Activated CD8-positive, alpha-beta T cell treated with anti-CD3 and anti-CD28 coated beads, Interleukin-2, amount 10 ng/mL, durations not matched to agents 7 days and 5 days (primary cell): ENCODE measurements around the gene MSH3. TPM values are rescaled to one million over a fixed set of nuclear protein-coding genes. Genes with fewer than 3 reads are reported as not detected.
"Not testable (repeated sequence)": the region's sequence is repeated elsewhere in the genome, so short reads cannot be mapped to it uniquely, and the experiment has no call there.

ENCODE experiments used
- ATAC-seq: fragments of 150-1000 bp; cut with Tn5 transposase; one replicate; pipeline ENCODE4 v1.10.0; 2021; ENCODE audit warnings: moderate library complexity
- CTCF ChIA-PET: fragments of 350-600 bp; sonication (Branson Sonifier 250); formaldehyde crosslinking; loops from one replicate; lab custom pipeline; 2021; ENCODE audit warnings: antibody characterized with exemption; lab: Charles Lee
- POLR2A ChIA-PET: fragments of 350-600 bp; sonication (Branson Sonifier 250); formaldehyde crosslinking; loops from one replicate; lab custom pipeline; 2021; ENCODE audit warnings: antibody characterized with exemption; lab: Charles Lee
- DNase-seq: peaks from one replicate; pipeline ENCODE4 v3.0.0-alpha.2; 2020
- H3K27ac Mint-ChIP-seq: one replicate; pipeline ENCODE4 v1.8.0; 2021; ENCODE audit warnings: mild to moderate bottlenecking, mixed read lengths
- H3K27me3 Mint-ChIP-seq: one replicate; pipeline ENCODE4 v1.8.0; 2021; ENCODE audit warnings: low read depth, mixed read lengths
- H3K36me3 Mint-ChIP-seq: one replicate; pipeline ENCODE4 v1.8.0; 2021; ENCODE audit warnings: low read depth, mixed read lengths
- H3K4me1 Mint-ChIP-seq: one replicate; pipeline ENCODE4 v1.8.0; 2021; ENCODE audit warnings: low read depth, mixed read lengths
- H3K4me3 Mint-ChIP-seq: one replicate; pipeline ENCODE4 v1.8.0; 2021; ENCODE audit warnings: mild to moderate bottlenecking, mixed read lengths
- H3K9me3 Mint-ChIP-seq: one replicate; pipeline ENCODE4 v1.8.0; 2022; ENCODE audit warnings: mixed read lengths; ENCODE audit not compliant: insufficient read depth
- total RNA-seq, 2 experiments: library from RNA; stranded (reverse); gene quantifications; one replicate each; pipeline ENCODE4 v1.2.3, GENCODE V29; 2021

Gene MSH3
- total RNA-seq, 2 experiments from 2014 or later: 20.1 to 20.3 TPM

DNA sequence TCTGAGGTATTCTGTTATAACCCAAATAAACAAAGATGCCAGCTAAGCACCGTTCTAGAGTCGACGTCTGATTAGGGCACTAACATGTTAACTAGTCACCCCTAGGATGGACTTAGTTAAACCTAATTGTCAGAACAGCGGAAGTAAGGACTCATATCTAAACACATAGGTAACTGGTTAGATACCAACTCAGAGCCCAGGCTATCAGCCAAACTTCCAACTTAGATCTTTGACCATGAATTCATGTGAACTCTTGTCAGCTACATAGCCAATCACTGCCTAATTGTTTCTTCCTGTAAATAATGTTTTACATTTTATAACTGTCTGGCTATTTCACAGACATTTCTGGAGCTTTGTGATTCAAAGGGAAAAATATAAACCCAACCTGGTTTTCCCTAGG lies 84.6 kb downstream of the MSH3 start:
- no peak overlapping the region for H3K27ac Mint-ChIP-seq
- CTCF ChIA-PET: interaction anchor here (0.9 to 1.6 kb wide), 2 partner anchors 22 to 369 kb away, joined by 3 to 4 read pairs; no protein-coding TSS in a partner anchor
- ATAC-seq (no peak), DNase-seq (no peak)
- H3K4me3 Mint-ChIP-seq: no peak overlapping the region
- no peaks in the 10 kb centered on the region for H3K9me3 Mint-ChIP-seq
- POLR2A ChIA-PET: interaction anchor here (0.6 to 0.7 kb wide), 2 partner anchors 17 to 131 kb away, joined by 3 read pairs; no protein-coding TSS in a partner anchor
- H3K36me3 Mint-ChIP-seq: peaks cover 48% of the 10 kb centered on the region
- H3K27me3 Mint-ChIP-seq: no peaks in the 10 kb centered on the region
- H3K4me1 Mint-ChIP-seq: peaks cover 25% of the 10 kb centered on the region

DNA sequence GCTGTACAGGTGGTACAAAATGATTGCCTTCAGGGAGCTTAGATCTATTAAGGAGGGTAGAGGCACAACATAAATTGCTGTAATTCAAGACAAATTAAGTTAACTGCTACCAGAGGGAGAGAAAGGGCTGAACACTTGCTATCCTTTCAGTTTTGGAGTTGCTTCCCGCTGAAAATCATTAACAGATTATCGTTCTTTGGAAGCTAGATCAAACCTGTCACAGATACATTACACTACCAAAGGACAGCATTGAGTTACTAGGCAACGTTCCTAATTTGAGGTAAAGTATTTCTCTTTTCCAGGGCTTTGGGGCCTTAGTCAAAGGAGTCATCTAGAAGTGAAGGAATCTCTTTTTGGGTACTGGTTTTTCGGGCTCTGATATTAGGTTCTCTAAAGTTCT lies 85.0 kb downstream of the MSH3 start:
- DNase-seq: no peak
- Mint-ChIP-seq H3K36me3 (peaks cover 51% of the 10 kb centered on the region), H3K4me1 (peaks cover 29% of the 10 kb centered on the region), H3K27me3 (no peaks in the 10 kb centered on the region), H3K27ac (no peak overlapping the region), H3K4me3 (no peak overlapping the region), H3K9me3 (no peaks in the 10 kb centered on the region)
- ChIA-PET CTCF (interaction anchor here (1.6 kb wide), 1 partner anchor 22 kb away, joined by 4 read pairs; no protein-coding TSS in a partner anchor), POLR2A (interaction anchor here (0.6 to 0.7 kb wide), 2 partner anchors 17 to 131 kb away, joined by 3 read pairs; no protein-coding TSS in a partner anchor)
- ATAC-seq: no peak

DNA sequence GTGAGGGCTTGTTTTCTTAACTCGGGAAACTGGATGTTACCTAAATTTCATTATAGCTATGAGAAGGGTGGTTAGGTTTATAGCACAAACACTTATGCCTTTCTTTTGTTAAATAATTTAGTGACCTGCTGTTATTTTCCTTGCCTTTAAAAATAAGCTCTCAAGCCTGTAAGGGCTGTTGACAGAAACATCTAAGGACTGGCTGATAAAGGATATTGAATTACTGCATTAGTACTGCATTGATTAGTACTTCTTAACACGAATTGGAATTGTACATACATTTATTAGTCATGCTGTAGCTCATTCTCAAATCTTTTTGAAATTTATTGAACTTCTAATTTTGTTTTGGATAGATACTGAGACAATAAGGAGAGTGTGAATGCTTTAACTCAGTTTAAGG lies 85.4 kb downstream of the MSH3 start:
- peaks cover 33% of the 10 kb centered on the region for H3K4me1 Mint-ChIP-seq
- ChIA-PET POLR2A (interaction anchor here (0.6 kb wide), 1 partner anchor 16 kb away, joined by 3 read pairs; no protein-coding TSS in a partner anchor), CTCF (interaction anchor here (1.6 kb wide), 1 partner anchor 21 kb away, joined by 4 read pairs; no protein-coding TSS in a partner anchor)
- no peak overlapping the region for H3K27ac Mint-ChIP-seq
- no peaks in the 10 kb centered on the region for H3K27me3 Mint-ChIP-seq
- ATAC-seq (no peak), DNase-seq (no peak)
- H3K9me3 Mint-ChIP-seq: no peaks in the 10 kb centered on the region
- peaks cover 51% of the 10 kb centered on the region for H3K36me3 Mint-ChIP-seq
- no peak overlapping the region for H3K4me3 Mint-ChIP-seq

DNA sequence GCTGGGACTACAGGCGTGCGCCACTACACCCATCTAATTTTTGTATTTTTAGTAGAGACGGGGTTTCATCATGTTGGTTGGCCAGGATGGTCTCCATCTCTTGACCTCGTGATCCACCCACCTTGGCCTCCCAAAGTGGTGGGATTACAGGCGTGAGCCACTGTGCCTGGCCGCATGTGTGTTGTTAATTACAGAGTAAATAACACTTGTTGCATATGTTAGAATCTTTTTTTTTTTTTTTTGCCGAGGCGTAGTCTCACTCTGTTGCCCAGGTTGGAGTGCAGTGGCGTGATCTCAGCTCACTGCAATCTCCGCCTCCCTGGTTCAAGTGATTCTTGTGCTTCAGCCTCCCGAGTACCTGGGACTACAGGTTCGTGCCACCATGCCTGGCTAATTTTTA lies 86.0 kb downstream of the MSH3 start:
- H3K9me3 Mint-ChIP-seq: not testable (repeated sequence)
- peaks cover 55% of the 10 kb centered on the region for H3K36me3 Mint-ChIP-seq

DNA sequence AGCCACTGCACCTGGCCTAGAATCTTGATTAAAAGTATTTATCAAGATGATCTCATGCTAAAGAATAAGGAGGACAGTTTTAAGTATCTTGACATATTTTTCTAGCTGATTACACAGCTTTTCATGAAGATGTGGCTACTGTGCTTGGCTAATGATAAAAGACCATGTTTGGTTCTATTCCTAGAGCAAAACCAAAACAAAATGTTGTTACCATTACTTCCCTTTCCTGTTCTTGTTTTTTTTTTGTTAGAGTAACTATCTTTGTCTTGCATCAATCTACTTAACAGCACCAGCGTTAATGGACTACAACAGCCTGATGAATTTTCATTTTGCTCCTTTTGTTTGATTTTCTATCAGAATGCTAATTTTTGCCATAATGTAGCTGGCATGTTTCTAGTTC lies 86.5 kb downstream of the MSH3 start:
- ATAC-seq: no peak
- CTCF ChIA-PET: no interaction called here
- peak overlapping the region; percentile 41 for H3K27ac Mint-ChIP-seq
- no peaks in the 10 kb centered on the region for H3K9me3 Mint-ChIP-seq
- H3K27me3 Mint-ChIP-seq: no peaks in the 10 kb centered on the region
- POLR2A ChIA-PET: interaction anchor here (0.8 kb wide), 1 partner anchor 14 kb away, joined by 3 read pairs; no protein-coding TSS in a partner anchor
- no peak for DNase-seq
- peaks cover 57% of the 10 kb centered on the region for H3K36me3 Mint-ChIP-seq
- H3K4me3 Mint-ChIP-seq: peak overlapping the region; percentile 30
- peaks cover 35% of the 10 kb centered on the region for H3K4me1 Mint-ChIP-seq

More for the DNA sequence above, 86.0 kb downstream of the MSH3 start:
- ATAC-seq, CTCF ChIA-PET, POLR2A ChIA-PET, H3K4me3 Mint-ChIP-seq, DNase-seq, H3K27me3 Mint-ChIP-seq: not testable (repeated sequence)
- Mint-ChIP-seq H3K27ac (peak overlapping the region; percentile 41), H3K4me1 (peaks cover 35% of the 10 kb centered on the region)

GRCh38 chr5:80744149-80744548 lies 89.7 kb downstream of the MSH3 start:
- Mint-ChIP-seq H3K27me3 (no peaks in the 10 kb centered on the region), H3K27ac (no peak overlapping the region), H3K4me1 (peaks cover 28% of the 10 kb centered on the region), H3K9me3 (no peaks in the 10 kb centered on the region), H3K4me3 (no peak overlapping the region), H3K36me3 (peaks cover 78% of the 10 kb centered on the region)
- ATAC-seq (no peak), DNase-seq (no peak)
- POLR2A ChIA-PET: no interaction called here
- CTCF ChIA-PET: no interaction called here

GRCh38 chr5:80745490-80745889 lies 91.0 kb downstream of the MSH3 start:
- ChIA-PET POLR2A (no interaction called here), CTCF (interaction anchor here (1.2 to 1.5 kb wide), 2 partner anchors 11 to 35 kb away, joined by 3 to 4 read pairs; no protein-coding TSS in a partner anchor)
- peaks cover 77% of the 10 kb centered on the region for H3K36me3 Mint-ChIP-seq

GRCh38 chr5:80747922-80748321 lies 93.5 kb downstream of the MSH3 start:
- H3K27ac Mint-ChIP-seq: no peak overlapping the region
- H3K27me3 Mint-ChIP-seq: no peaks in the 10 kb centered on the region
- H3K4me3 Mint-ChIP-seq: no peak overlapping the region
- DNase-seq: no peak
- peaks cover 16% of the 10 kb centered on the region for H3K4me1 Mint-ChIP-seq
- ATAC-seq: no peak
- peaks cover 12% of the 10 kb centered on the region for H3K9me3 Mint-ChIP-seq
- CTCF ChIA-PET: no interaction called here
- H3K36me3 Mint-ChIP-seq: peaks cover 82% of the 10 kb centered on the region
- POLR2A ChIA-PET: no interaction called here

More at GRCh38 chr5:80745490-80745889, 91.0 kb downstream of the MSH3 start:
- Mint-ChIP-seq H3K27ac (no peak overlapping the region), H3K27me3 (no peaks in the 10 kb centered on the region), H3K9me3 (peaks cover under 1% of the 10 kb centered on the region), H3K4me3 (no peak overlapping the region), H3K4me1 (peaks cover 24% of the 10 kb centered on the region)
- ATAC-seq (no peak), DNase-seq (no peak)

GRCh38 chr5:80752427-80752826 lies 98.0 kb downstream of the MSH3 start:
- H3K36me3 Mint-ChIP-seq: peaks cover 58% of the 10 kb centered on the region
- peaks cover 18% of the 10 kb centered on the region for H3K9me3 Mint-ChIP-seq
- H3K4me1 Mint-ChIP-seq: peaks cover 46% of the 10 kb centered on the region
- POLR2A ChIA-PET: no interaction called here
- H3K27me3 Mint-ChIP-seq: no peaks in the 10 kb centered on the region
- CTCF ChIA-PET: interaction anchor here (0.9 to 1.0 kb wide), 2 partner anchors 10 to 356 kb away, joined by 3 read pairs; no protein-coding TSS in a partner anchor
- H3K4me3 Mint-ChIP-seq: no peak overlapping the region
- H3K27ac Mint-ChIP-seq: no peak overlapping the region
- no peak for DNase-seq
- ATAC-seq: no peak

DNA sequence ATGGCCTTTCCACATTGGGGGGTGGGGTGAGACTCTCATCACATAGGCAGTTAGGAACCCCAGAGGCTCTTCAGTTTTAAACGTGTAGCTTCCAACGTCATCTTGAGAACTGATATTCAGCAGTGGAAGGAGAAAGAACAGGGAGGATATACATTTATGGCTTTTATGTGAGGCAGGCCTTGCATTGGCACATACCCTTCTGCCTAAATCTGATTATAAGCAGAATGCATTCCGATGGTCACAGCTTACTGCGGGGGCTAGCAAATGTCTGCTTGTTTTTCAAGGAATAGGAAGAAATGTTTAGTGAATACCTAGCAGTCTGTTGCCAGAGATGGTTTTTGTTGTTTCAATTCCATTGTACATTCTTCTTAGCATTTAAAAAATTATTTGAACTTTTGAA lies 99.3 kb downstream of the MSH3 start:
- ChIA-PET CTCF (interaction anchor here (3.5 kb wide), 1 partner anchor 355 kb away, joined by 14 read pairs; no protein-coding TSS in a partner anchor), POLR2A (no interaction called here)
- Mint-ChIP-seq H3K4me3 (no peak overlapping the region), H3K9me3 (peaks cover 18% of the 10 kb centered on the region), H3K36me3 (peaks cover 59% of the 10 kb centered on the region), H3K4me1 (peaks cover 54% of the 10 kb centered on the region), H3K27me3 (no peaks in the 10 kb centered on the region), H3K27ac (no peak overlapping the region)
- no peak for ATAC-seq
- no peak for DNase-seq

DNA sequence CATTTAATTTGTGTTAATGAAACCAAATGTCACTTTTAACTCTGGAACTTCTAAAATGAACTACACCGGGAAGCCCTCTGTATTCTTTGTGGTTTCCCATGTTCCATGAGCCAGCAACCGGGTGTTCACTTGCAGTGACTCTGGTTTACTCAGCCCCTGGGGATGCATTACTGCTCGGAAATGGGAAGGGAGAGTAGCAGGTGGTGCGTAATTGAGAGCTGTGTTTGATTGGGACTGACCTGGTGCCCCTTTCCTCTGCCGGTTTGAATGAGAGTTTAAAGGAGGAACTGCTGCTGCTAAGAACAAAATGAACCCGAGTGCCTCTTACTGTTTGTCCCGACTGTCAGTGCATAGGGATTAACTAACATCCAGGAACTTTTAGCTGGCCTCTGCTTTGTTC lies 100.4 kb downstream of the MSH3 start:
- DNase-seq (peak; percentile 37), ATAC-seq (peak; percentile 16)
- CTCF ChIA-PET: interaction anchor here (0.7 to 3.5 kb wide), 3 partner anchors 22 to 353 kb away, joined by 3 to 14 read pairs (median 11); no protein-coding TSS in a partner anchor
- Mint-ChIP-seq H3K27me3 (no peaks in the 10 kb centered on the region), H3K9me3 (peaks cover 18% of the 10 kb centered on the region), H3K4me1 (peaks cover 64% of the 10 kb centered on the region), H3K27ac (peak overlapping the region; percentile 93), H3K36me3 (peaks cover 63% of the 10 kb centered on the region), H3K4me3 (peak overlapping the region; percentile 61)
- POLR2A ChIA-PET: interaction anchor here (0.6 to 0.8 kb wide), 3 partner anchors 14 to 61 kb away, joined by 3 read pairs; no protein-coding TSS in a partner anchor

DNA sequence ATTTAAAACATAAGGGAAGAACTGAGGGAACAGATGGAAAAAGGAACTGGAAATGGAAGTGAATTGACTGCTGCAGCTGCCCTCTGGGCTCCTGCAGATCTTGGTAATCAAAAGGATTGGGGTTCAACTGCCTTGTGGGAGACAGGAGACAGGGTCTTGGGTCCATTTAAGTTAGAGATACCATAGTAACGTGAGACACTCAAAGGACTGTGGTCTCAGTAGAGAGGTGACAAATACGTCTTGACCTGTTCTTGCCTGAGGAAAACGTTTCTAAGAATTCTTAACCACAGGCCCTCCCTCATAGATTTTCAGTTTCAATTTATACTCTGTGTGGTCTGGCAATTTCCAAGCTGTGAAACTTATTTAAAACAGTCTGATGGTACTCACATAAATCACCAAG lies 101.2 kb downstream of the MSH3 start:
- peaks cover 63% of the 10 kb centered on the region for H3K36me3 Mint-ChIP-seq

More for the DNA sequence above, 101.2 kb downstream of the MSH3 start:
- Mint-ChIP-seq H3K4me3 (peak overlapping the region; percentile 61), H3K27me3 (no peaks in the 10 kb centered on the region), H3K9me3 (peaks cover 17% of the 10 kb centered on the region), H3K27ac (peak overlapping the region; percentile 93), H3K4me1 (peaks cover 70% of the 10 kb centered on the region)
- ATAC-seq (peak; percentile 94), DNase-seq (peak; percentile 62)
- CTCF ChIA-PET: interaction anchor here (0.7 to 3.5 kb wide), 8 partner anchors 9 to 436 kb away, joined by 3 to 14 read pairs (median 4); partner anchors contain the start of gene MSH3
- POLR2A ChIA-PET: interaction anchor here (0.5 to 0.8 kb wide), 3 partner anchors 14 to 37 kb away, joined by 3 read pairs; no protein-coding TSS in a partner anchor
